Activated T-helper 2 cell treated with anti-CD3 and anti-CD28 coated beads, Interferon-gamma antibody, Interleukin-2, Interleukin-4, amounts not matched to agents 10 μg/mL and 5 μg/mL and 100 μg/mL, durations not matched to agents 14 hours and 24 hours and 36 hours (primary cell): Measurements from ENCODE around the gene ERG. TPM values are rescaled to one million over a fixed set of nuclear protein-coding genes. Genes with fewer than 3 reads are reported as not detected.

Source experiments
- DNase-seq: peaks from one replicate; pipeline ENCODE4 v3.0.0; 2021; ENCODE audit warnings: low spot score
- H3K27ac Mint-ChIP-seq: one replicate; pipeline ENCODE4 v1.8.0; 2021; ENCODE audit warnings: mixed read lengths
- H3K27me3 Mint-ChIP-seq: one replicate; pipeline ENCODE4 v1.8.0; 2021; ENCODE audit warnings: low read depth, mixed read lengths
- H3K36me3 Mint-ChIP-seq: one replicate; pipeline ENCODE4 v1.8.0; 2021; ENCODE audit warnings: low read depth, mixed read lengths
- H3K4me1 Mint-ChIP-seq: one replicate; pipeline ENCODE4 v1.8.0; 2021; ENCODE audit warnings: low read depth, mixed read lengths
- H3K4me3 Mint-ChIP-seq: one replicate; pipeline ENCODE4 v1.8.0; 2021; ENCODE audit warnings: low read depth, mild to moderate bottlenecking, moderate library complexity, mixed read lengths
- H3K9me3 Mint-ChIP-seq: one replicate; pipeline ENCODE4 v1.8.0; 2021; ENCODE audit warnings: mixed read lengths
- intact Hi-C: fragments of 100-400 bp; cut with micrococcal nuclease; formaldehyde crosslinking; loops from one replicate; pipeline ENCODE4 v1.15.1; 2023
- total RNA-seq: library from RNA; stranded (reverse); gene quantifications from 2 replicates; pipeline ENCODE4 v1.2.3, GENCODE V29; 2022

The ERG gene
- total RNA-seq, 1 donor from 2014 or later: 0.46 TPM

DNA sequence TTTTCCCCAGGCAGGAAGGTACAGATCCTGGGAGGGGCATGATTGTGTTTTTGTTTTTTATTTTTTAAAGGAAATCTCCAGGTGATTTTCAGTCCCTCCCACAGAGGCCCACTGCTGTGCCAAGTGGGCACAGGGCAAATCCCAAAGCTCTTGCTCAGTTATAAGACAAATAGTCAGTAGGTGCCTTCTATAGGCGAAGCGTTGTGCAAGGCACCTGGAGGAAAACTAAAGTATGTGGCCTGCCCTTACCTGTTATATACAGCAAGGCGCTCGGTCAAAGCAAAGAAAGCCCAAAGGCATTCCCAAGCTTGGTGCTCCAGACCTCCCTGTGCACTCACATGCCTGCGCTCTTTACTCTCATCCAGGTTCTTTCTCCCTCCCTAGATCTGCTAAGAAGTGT lies 160.5 kb downstream of the ERG start:
- Mint-ChIP-seq H3K9me3 (no peaks in the 10 kb centered on the region), H3K4me3 (no peak overlapping the region), H3K27me3 (no peaks in the 10 kb centered on the region), H3K27ac (no peak overlapping the region), H3K4me1 (no peaks in the 10 kb centered on the region), H3K36me3 (no peaks in the 10 kb centered on the region)
- intact Hi-C loops: no loop called here
- no peak for DNase-seq

DNA sequence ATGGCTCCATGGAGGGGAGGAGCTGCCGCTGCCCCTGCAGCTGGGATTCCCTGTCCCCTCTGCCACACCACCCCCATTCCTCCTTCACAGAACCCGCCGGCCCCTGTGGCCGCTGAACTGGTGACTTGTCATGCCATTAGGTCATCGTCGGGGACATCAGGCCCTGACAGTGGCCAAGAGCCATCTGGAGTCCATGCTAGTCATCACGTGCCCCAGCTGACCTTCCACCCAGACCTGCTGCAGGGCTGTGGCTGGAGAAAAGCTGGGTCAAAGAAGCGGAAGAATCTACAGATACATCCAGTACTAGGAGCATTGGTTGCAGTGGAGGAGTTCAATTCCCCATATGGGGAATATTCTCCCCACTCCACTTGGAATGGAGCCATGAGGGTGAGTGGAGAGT lies 163.4 kb downstream of the ERG start:
- no peak for DNase-seq
- H3K9me3 Mint-ChIP-seq: no peaks in the 10 kb centered on the region
- no peak overlapping the region for H3K27ac Mint-ChIP-seq
- no peaks in the 10 kb centered on the region for H3K4me1 Mint-ChIP-seq
- H3K36me3 Mint-ChIP-seq: no peaks in the 10 kb centered on the region
- no peak overlapping the region for H3K4me3 Mint-ChIP-seq
- no peaks in the 10 kb centered on the region for H3K27me3 Mint-ChIP-seq
- intact Hi-C loops: no loop called here

DNA sequence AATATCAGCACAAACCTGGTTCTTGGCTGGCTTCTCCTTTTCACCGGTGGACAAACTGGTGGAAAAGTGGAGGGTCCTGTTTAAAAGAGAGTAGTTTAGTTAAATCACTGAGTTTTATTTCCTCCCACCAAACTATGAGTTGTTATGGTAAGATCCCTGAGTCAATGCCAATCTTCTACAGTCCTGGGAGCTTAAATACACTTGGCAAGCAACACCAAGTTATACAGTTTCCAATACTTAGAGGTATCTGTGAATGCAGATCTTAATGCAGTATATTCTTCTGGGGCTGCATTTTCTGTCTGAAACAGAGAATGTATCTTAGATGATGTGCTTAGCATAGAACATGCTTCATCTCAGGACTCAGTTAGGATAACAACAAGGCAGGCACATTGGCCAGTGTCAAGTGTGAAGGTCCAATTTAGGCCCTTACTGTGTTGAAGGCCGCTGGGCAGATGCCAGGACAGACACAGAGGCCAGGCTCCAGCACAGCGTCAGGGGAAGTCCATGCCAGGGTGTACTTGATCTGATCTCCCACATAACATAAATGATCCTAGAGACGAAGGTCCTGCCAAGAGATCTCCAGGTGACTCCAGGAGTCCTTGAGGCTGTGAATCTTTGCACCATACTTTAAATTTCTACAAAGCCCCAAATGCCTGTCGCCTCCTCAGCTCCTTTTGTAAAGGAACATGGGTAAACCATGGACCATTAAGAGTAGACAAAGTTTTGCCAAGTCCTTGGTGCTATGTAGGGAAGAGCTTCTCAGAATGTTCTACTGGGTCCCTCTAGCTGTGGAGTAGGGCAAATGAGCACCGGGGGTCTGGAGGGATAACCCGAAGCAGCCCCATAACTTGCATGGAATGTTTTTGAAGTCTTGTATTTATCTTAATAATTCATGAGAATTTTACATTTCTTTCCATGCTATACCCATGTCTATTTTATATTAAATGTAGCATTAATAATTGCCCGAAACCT lies 164.7 kb downstream of the ERG start:
- H3K27ac Mint-ChIP-seq: no peak overlapping the region
- intact Hi-C loops: no loop called here
- no peak overlapping the region for H3K4me3 Mint-ChIP-seq
- H3K4me1 Mint-ChIP-seq: no peaks in the 10 kb centered on the region
- H3K36me3 Mint-ChIP-seq: no peaks in the 10 kb centered on the region
- H3K9me3 Mint-ChIP-seq: no peaks in the 10 kb centered on the region
- no peaks in the 10 kb centered on the region for H3K27me3 Mint-ChIP-seq
- DNase-seq: no peak

DNA sequence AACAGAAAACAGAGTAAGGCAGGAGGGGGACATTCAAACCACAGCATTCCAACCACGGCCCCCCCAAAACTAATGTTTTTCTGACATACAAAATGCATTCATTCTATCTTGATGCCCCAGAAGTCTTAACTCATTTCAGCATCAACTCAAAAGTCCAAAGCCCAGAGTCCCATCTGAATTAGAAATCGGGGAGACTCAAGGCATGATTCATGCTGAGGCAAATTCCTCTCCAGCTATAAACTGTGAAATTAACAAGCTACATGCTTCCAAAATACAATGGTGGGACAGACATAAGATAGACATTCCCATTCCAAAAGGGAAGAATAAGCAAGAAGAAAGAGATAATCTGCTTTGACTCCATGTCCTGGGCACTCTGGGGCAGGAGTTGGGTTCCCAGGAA lies 167.6 kb downstream of the ERG start:
- no peak for DNase-seq
- intact Hi-C loops: no loop called here
- Mint-ChIP-seq H3K9me3 (no peaks in the 10 kb centered on the region), H3K27ac (no peak overlapping the region), H3K4me3 (no peak overlapping the region), H3K36me3 (no peaks in the 10 kb centered on the region), H3K27me3 (no peaks in the 10 kb centered on the region), H3K4me1 (peaks cover 4% of the 10 kb centered on the region)

Other genes starting within 250 kb of the ERG start
- gene KCNJ15, start 241.5 kb downstream of the ERG start, total RNA-seq: 0.27 and 0.60 TPM in 2 replicates